ENCODE measurements around the gene TOR2A.

- no peak for TF ChIP-seq CTCF (IDR thresholded peaks at IDR 0.05)
- TF ChIP-seq ZFX (IDR thresholded peaks at IDR 0.05; ENCODE audit: borderline replicate concordance): no peak
These were observed 50.5 kb downstream of the TOR2A start for GRCh38 chr9:127684576-127684975.

All from 22Rv1 (cell line).